Measurements from ENCODE around the gene PLCL1.

PLCL1 gene

DNA sequence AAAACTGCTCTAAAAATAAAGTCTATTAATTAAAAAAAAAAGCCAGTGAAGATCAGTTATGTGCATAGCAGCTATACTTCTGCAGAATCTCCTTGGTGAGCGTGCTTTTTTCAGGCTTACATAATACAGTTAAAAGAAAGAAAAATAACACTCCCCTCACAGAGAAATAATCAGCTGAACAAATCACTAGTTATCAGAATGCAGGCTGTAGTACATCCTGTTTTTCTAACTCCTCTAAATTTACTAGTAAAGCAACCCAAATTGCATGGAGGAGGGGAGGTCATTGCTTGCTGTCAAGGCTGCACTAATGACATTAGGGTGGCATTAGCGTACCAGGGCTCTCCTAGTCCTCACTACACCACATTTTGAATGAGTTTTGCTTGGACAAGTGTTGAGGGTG, 192.2 kb downstream of the PLCL1 start:
- Histone ChIP-seq H3K4me3 (ENCODE audit: low read length) (no peak overlapping the region), H3K27me3 (ENCODE audit: control insufficient read depth, insufficient read depth, low read length) (no peaks in the 10 kb centered on the region), H3K9ac (ENCODE audit: low read length) (no peak overlapping the region), H3K27ac (ENCODE audit: low read length) (no peak overlapping the region), H3K36me3 (ENCODE audit: control insufficient read depth, low read depth, low read length) (no peaks in the 10 kb centered on the region), H3K9me3 (ENCODE audit: control insufficient read depth, low read depth, low read length) (no peaks in the 10 kb centered on the region), H3K4me1 (ENCODE audit: control insufficient read depth, low read depth, low read length) (no peaks in the 10 kb centered on the region)

DNA sequence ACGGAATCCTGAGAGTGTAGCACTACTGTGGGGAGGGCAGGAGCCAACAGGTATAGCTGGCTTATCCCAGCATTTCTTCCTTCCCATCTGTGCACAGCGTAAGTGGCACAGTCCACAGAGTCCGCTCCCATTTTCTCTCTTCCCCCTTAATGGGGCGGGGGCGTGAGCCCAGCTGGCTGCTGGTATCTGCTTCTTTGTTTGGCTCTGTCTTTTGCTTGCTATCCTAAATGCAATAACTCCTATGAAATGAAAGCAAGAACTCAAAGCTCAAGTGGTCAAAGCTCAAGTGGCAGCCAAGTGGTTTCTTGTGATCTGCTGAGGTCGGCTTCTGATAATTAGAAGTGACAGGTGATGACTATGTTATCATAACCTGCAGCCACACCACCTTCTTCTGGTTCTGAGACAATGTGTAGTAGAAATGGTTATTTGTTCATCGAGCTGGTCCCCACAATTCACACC, 192.7 kb downstream of the PLCL1 start:
- Histone ChIP-seq H3K9me3 (ENCODE audit: control insufficient read depth, low read depth, low read length) (no peaks in the 10 kb centered on the region), H3K27ac (ENCODE audit: low read length) (no peak overlapping the region), H3K9ac (ENCODE audit: low read length) (no peak overlapping the region), H3K4me3 (ENCODE audit: low read length) (no peak overlapping the region), H3K4me1 (ENCODE audit: control insufficient read depth, low read depth, low read length) (no peaks in the 10 kb centered on the region), H3K27me3 (ENCODE audit: control insufficient read depth, insufficient read depth, low read length) (no peaks in the 10 kb centered on the region), H3K36me3 (ENCODE audit: control insufficient read depth, low read depth, low read length) (no peaks in the 10 kb centered on the region)

DNA sequence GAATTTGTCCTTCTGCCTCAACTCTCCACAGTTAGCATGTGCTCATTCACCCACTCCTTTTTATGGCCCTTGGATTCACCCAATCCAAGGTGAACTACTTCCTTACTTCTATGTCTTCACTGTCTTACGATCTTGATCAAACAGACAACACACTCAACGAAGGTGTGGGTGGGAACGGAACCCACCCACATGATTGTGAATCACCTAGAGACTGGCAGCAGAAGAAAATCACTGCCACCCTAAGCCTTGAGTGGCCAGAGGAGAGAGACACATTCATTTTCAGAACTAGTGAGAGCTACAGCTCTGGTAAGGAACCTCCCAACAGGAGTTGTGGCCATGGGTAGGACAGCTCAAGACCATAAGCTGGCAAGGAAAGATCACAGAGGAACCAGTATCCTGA, 194.3 kb downstream of the PLCL1 start:
- Histone ChIP-seq H3K36me3 (ENCODE audit: control insufficient read depth, low read depth, low read length) (no peaks in the 10 kb centered on the region), H3K27me3 (ENCODE audit: control insufficient read depth, insufficient read depth, low read length) (no peaks in the 10 kb centered on the region), H3K9me3 (ENCODE audit: control insufficient read depth, low read depth, low read length) (no peaks in the 10 kb centered on the region), H3K27ac (ENCODE audit: low read length) (no peak overlapping the region), H3K4me1 (ENCODE audit: control insufficient read depth, low read depth, low read length) (no peaks in the 10 kb centered on the region), H3K9ac (ENCODE audit: low read length) (no peak overlapping the region), H3K4me3 (ENCODE audit: low read length) (no peak overlapping the region)

DNA sequence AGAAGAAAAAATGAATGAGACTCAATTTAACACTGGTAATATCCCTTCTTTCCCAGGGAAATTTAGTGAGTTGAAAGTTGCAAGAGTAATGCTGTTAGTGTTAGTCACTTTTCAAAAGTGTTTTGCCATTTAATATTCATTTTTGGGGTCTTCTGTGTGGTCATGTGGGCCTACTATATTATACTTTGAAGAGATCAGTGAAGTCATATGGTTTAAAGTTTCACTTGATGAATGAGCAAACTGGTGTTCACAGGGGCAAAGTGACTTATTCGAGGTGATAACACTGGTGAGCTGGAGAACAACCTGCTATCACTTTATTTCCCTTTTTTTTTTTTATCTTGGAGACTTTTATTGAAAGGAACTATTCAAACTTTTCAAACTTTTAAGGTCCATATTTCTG, 196.0 kb downstream of the PLCL1 start:
- H3K27me3 ChIP-seq (ENCODE audit: control insufficient read depth, insufficient read depth, low read length), result no peaks in the 10 kb centered on the region
- H3K9ac ChIP-seq (ENCODE audit: low read length), result no peak overlapping the region
- H3K9me3 ChIP-seq (ENCODE audit: control insufficient read depth, low read depth, low read length), result no peaks in the 10 kb centered on the region
- no peak overlapping the region for H3K4me3 ChIP-seq (ENCODE audit: low read length)
- no peak overlapping the region for H3K27ac ChIP-seq (ENCODE audit: low read length)
- no peaks in the 10 kb centered on the region for H3K36me3 ChIP-seq (ENCODE audit: control insufficient read depth, low read depth, low read length)
- no peaks in the 10 kb centered on the region for H3K4me1 ChIP-seq (ENCODE audit: control insufficient read depth, low read depth, low read length)

DNA sequence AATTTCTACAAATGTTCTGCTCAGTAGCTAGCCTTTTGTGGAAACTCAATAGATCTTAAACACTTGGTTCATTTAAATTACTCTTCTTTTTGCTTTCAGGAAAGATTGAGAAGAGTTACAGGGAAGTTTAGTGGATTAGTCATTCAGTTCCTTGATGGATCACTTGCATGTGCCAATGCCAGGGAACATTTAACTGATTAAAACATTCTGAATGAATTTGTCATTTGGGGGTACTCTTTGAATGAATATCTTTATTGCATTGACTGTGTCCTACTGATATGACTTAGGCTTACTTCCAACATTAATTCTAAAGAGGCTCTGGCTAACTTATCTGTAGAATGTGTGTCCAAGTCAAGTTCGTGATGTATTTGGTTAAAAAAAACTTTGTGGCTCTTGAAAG, 199.8 kb downstream of the PLCL1 start:
- H3K4me3 ChIP-seq (ENCODE audit: low read length), result no peak overlapping the region
- no peaks in the 10 kb centered on the region for H3K27me3 ChIP-seq (ENCODE audit: control insufficient read depth, insufficient read depth, low read length)
- no peak overlapping the region for H3K9ac ChIP-seq (ENCODE audit: low read length)
- no peaks in the 10 kb centered on the region for H3K9me3 ChIP-seq (ENCODE audit: control insufficient read depth, low read depth, low read length)
- no peaks in the 10 kb centered on the region for H3K36me3 ChIP-seq (ENCODE audit: control insufficient read depth, low read depth, low read length)
- no peak overlapping the region for H3K27ac ChIP-seq (ENCODE audit: low read length)
- H3K4me1 ChIP-seq (ENCODE audit: control insufficient read depth, low read depth, low read length), result no peaks in the 10 kb centered on the region

DNA sequence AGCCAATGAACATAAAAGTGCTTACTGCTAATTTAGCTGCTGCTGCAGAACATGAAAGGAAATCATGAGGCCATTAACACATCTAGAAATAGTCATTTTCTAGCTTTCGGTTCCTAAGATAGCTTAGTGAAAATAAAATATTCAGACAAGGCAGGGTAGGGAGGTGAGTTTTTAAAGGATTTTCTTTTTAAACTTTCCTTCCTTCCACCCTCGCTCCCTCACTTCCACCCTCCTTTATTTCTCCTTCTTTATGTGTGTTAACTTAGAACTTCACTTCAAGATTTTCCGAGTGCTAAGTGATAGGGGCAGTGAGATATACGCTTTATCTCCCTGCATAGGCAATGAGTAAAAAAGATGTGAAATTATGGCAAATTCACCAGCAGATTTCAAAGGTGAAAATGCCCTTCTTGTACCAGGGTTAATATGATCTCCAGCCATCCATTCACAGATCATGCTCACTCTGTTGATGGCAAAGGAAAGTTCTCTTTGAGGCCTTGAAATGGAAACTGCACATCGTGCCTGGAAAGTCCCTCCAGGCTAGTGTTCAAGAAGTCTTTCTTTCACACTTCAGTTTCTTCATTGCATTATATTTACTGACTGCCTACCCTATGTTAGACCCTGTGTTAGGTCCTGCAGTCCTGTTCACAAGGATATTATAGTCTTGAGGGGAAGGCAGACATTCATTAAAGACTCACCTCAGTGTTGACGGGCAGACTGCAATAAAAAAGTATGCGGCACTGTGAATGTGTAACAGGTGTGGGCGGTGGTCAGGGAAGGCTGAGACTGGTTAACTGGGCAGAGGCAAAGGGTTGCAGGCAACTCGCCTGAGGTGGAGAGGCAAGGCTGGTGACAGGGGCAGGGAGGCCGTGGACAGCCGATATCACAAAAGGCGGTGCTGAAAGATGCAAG, 200.8 kb downstream of the PLCL1 start:
- H3K27me3 ChIP-seq (ENCODE audit: control insufficient read depth, insufficient read depth, low read length), result no peaks in the 10 kb centered on the region
- H3K9ac ChIP-seq (ENCODE audit: low read length), result no peak overlapping the region
- no peak overlapping the region for H3K4me3 ChIP-seq (ENCODE audit: low read length)
- H3K9me3 ChIP-seq (ENCODE audit: control insufficient read depth, low read depth, low read length), result no peaks in the 10 kb centered on the region
- H3K4me1 ChIP-seq (ENCODE audit: control insufficient read depth, low read depth, low read length), result no peaks in the 10 kb centered on the region
- H3K27ac ChIP-seq (ENCODE audit: low read length), result no peak overlapping the region
- H3K36me3 ChIP-seq (ENCODE audit: control insufficient read depth, low read depth, low read length), result no peaks in the 10 kb centered on the region

DNA sequence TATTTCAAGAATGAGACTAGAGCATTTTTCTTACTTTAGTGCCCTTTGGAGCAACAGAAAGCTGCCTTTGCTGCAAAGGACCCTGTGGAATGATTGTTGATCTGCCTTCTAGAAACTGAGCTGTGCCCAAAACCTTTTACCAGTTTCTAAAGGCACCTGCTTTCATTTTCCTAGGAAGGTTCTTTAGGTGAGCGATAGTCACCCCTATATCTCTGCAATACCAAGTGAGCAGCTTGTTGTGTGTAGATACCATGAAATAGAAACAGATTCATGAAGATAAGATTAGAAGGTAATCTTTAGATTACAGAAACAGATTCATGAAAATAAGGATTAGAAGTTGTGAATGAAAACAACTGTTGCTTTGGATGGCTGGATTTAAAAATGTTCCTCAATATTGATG, 202.3 kb downstream of the PLCL1 start:
- H3K27ac ChIP-seq (ENCODE audit: low read length), result no peak overlapping the region
- H3K4me3 ChIP-seq (ENCODE audit: low read length), result no peak overlapping the region
- no peaks in the 10 kb centered on the region for H3K4me1 ChIP-seq (ENCODE audit: control insufficient read depth, low read depth, low read length)
- H3K9ac ChIP-seq (ENCODE audit: low read length), result no peak overlapping the region
- H3K36me3 ChIP-seq (ENCODE audit: control insufficient read depth, low read depth, low read length), result no peaks in the 10 kb centered on the region
- no peaks in the 10 kb centered on the region for H3K27me3 ChIP-seq (ENCODE audit: control insufficient read depth, insufficient read depth, low read length)
- no peaks in the 10 kb centered on the region for H3K9me3 ChIP-seq (ENCODE audit: control insufficient read depth, low read depth, low read length)

DNA sequence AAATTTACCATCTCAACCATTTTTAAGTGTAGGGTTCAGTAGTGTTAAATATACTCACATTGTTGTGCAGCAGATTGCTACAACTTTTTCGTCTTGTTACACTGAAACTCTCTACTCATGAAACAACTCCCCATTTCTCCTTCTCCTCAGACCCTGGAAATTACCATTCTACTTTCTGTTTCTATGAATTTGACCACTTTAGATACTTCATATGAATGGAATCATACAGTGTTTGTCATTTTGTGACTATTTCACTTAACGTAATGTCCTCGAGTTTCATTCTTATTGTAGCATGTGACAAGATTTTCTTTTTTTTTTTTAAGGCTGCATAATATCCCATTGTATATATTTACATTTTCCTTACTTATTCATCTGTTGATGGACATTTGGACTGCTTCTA, 203.8 kb downstream of the PLCL1 start:
- no peak overlapping the region for H3K9ac ChIP-seq (ENCODE audit: low read length)
- no peaks in the 10 kb centered on the region for H3K27me3 ChIP-seq (ENCODE audit: control insufficient read depth, insufficient read depth, low read length)
- no peaks in the 10 kb centered on the region for H3K9me3 ChIP-seq (ENCODE audit: control insufficient read depth, low read depth, low read length)
- H3K36me3 ChIP-seq (ENCODE audit: control insufficient read depth, low read depth, low read length), result no peaks in the 10 kb centered on the region
- no peaks in the 10 kb centered on the region for H3K4me1 ChIP-seq (ENCODE audit: control insufficient read depth, low read depth, low read length)
- H3K27ac ChIP-seq (ENCODE audit: low read length), result no peak overlapping the region
- H3K4me3 ChIP-seq (ENCODE audit: low read length), result no peak overlapping the region

DNA sequence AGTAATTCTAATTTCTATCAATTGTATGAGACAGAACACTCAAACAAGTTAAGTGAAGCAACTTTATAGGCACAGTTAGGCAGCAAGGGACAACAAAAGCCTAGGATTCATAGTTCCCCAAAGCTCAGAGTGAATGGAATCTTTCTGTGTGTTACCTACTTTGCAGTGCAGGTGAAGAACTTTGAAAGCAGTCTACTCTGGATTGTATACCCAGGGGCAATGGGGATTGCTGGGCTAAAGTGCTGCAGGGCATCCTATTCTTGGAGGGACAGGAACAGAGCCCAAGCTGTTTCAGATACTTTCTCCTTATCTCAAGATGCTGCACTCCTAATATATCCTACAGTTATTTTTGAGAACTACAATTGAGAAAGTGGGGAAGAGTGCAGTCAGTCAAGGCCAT, 207.6 kb downstream of the PLCL1 start:
- H3K4me3 ChIP-seq (ENCODE audit: low read length), result no peak overlapping the region
- H3K9ac ChIP-seq (ENCODE audit: low read length), result no peak overlapping the region
- H3K9me3 ChIP-seq (ENCODE audit: control insufficient read depth, low read depth, low read length), result no peaks in the 10 kb centered on the region
- no peaks in the 10 kb centered on the region for H3K27me3 ChIP-seq (ENCODE audit: control insufficient read depth, insufficient read depth, low read length)
- H3K36me3 ChIP-seq (ENCODE audit: control insufficient read depth, low read depth, low read length), result no peaks in the 10 kb centered on the region
- no peak overlapping the region for H3K27ac ChIP-seq (ENCODE audit: low read length)
- H3K4me1 ChIP-seq (ENCODE audit: control insufficient read depth, low read depth, low read length), result no peaks in the 10 kb centered on the region

DNA sequence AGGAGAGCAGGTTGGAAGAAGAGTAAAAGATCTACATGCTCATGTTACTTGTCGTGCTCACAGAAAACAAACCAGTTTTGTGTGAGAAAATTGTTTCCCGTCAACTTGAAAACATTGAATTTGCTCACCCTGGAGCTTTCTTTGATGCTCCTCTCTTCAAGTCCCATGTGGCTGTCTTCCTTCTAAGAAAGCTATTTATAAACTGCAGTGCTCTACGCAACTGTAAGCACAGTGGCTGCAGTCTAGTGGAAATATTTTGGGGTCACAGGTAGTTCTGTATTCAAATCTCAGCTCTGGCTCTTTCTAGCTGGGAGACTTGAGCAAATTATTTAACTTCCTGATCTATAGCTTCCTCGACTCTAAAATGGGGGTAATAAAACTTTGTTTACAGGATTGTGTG, 211.8 kb downstream of the PLCL1 start:
- no peaks in the 10 kb centered on the region for H3K9me3 ChIP-seq (ENCODE audit: control insufficient read depth, low read depth, low read length)
- H3K9ac ChIP-seq (ENCODE audit: low read length), result no peak overlapping the region
- no peaks in the 10 kb centered on the region for H3K27me3 ChIP-seq (ENCODE audit: control insufficient read depth, insufficient read depth, low read length)
- no peaks in the 10 kb centered on the region for H3K4me1 ChIP-seq (ENCODE audit: control insufficient read depth, low read depth, low read length)
- no peak overlapping the region for H3K27ac ChIP-seq (ENCODE audit: low read length)
- no peaks in the 10 kb centered on the region for H3K36me3 ChIP-seq (ENCODE audit: control insufficient read depth, low read depth, low read length)
- H3K4me3 ChIP-seq (ENCODE audit: low read length), result no peak overlapping the region

DNA sequence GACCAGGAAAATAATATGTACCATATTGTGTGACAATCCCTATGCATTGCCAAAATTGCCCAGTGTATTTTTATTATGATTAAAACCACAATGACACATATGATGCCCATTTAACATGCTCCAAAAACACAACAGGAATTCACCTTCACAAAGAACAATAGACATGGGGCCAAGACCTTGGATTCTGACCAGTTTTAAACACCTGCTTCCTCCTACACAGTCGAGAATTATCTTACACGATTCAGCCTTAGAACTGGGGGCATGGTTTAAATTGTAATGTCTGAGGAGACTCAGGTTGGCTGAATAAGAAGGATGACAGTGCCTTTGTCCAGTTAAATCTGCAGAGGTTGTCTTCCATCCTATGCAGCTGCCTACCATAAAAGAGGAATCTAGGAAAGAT, 212.7 kb downstream of the PLCL1 start:
- H3K27ac ChIP-seq (ENCODE audit: low read length), result no peak overlapping the region
- H3K9me3 ChIP-seq (ENCODE audit: control insufficient read depth, low read depth, low read length), result no peaks in the 10 kb centered on the region
- H3K4me1 ChIP-seq (ENCODE audit: control insufficient read depth, low read depth, low read length), result no peaks in the 10 kb centered on the region
- no peak overlapping the region for H3K9ac ChIP-seq (ENCODE audit: low read length)
- no peak overlapping the region for H3K4me3 ChIP-seq (ENCODE audit: low read length)
- H3K27me3 ChIP-seq (ENCODE audit: control insufficient read depth, insufficient read depth, low read length), result no peaks in the 10 kb centered on the region
- no peaks in the 10 kb centered on the region for H3K36me3 ChIP-seq (ENCODE audit: control insufficient read depth, low read depth, low read length)

DNA sequence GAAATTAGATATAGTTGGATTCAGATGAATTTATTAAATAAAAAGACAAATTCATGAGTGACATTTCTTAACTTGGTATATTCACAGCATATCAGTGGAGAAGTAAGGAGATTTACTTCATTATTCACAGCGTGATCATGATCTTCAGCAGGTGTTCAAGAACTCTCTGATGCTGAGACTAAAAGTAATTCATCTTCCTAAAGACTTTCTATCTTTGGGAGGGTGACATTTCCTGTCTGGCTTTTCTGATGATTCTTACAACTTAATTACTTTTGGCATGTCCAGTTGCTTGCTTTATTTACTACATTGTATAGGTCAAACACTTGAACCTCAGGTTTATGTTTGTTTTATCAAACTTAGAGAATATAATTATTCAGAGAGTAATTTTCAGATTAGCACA, 224.6 kb downstream of the PLCL1 start:
- Histone ChIP-seq H3K9ac (ENCODE audit: low read length) (no peak overlapping the region), H3K27ac (ENCODE audit: low read length) (no peak overlapping the region), H3K4me1 (ENCODE audit: control insufficient read depth, low read depth, low read length) (no peaks in the 10 kb centered on the region), H3K27me3 (ENCODE audit: control insufficient read depth, insufficient read depth, low read length) (no peaks in the 10 kb centered on the region), H3K9me3 (ENCODE audit: control insufficient read depth, low read depth, low read length) (no peaks in the 10 kb centered on the region), H3K36me3 (ENCODE audit: control insufficient read depth, low read depth, low read length) (no peaks in the 10 kb centered on the region), H3K4me3 (ENCODE audit: low read length) (no peak overlapping the region)

Data from iPS-18a (cell line).